HG03521 (cell line): ENCODE measurements around the gene ESRRG.

ENCODE experiments used
- ATAC-seq: cut with Tn5 transposase; IDR thresholded peaks from one replicate; pipeline ENCODE4 v1.9.1; 2021; ENCODE audit warnings: mild to moderate bottlenecking, moderate library complexity; ENCODE audit not compliant: unreplicated experiment

ESRRG gene

GRCh38 chr1:216632980-216633379 is 90.2 kb downstream of the ESRRG start:
- no peak for ATAC-seq

DNA sequence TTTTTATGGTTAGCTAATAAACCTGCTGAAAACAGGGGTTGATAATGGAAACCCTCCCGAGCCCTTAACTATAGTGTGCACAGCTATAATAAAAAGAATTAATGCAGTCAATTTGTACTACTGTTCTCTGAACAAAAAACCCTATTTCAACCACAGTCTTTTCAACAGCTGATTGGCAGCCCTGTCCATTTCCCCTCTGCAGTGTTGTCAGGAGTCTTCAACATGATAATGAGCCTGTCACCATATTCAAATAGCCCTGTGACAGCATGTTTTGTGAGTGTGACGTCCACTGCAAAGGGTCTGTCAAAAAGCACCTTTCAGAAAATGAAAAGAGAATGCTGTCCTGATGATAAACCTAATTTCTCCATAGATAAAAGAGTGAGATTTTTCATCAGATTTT is 92.7 kb downstream of the ESRRG start:
- no peak for ATAC-seq

DNA sequence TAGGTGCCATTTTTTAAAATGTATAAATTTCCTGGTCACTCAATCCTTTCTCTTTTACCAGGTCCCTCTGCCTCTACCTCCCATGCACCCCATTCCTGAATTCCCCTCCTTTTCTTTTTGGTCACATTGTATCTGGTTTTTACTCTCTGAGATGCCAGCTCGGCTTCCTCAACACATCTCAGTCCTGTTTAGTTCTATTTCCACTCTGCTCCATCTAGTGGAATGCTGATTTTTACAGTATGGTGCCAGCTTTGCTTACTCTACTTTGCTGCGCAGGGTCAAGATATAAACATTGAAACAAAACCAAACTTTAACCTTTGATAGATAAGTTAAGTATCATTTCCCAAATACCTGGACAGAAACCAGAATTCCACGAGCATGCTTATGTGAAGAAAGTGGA is 96.0 kb downstream of the ESRRG start:
- ATAC-seq, result no peak

GRCh38 chr1:216626394-216627067 is 96.7 kb downstream of the ESRRG start:
- no peak for ATAC-seq

- ATAC-seq, result no peak
These were observed 101.7 kb downstream of the ESRRG start for GRCh38 chr1:216621536-216621935.

GRCh38 chr1:216617081-216617875 is 106.0 kb downstream of the ESRRG start:
- no peak for ATAC-seq

DNA sequence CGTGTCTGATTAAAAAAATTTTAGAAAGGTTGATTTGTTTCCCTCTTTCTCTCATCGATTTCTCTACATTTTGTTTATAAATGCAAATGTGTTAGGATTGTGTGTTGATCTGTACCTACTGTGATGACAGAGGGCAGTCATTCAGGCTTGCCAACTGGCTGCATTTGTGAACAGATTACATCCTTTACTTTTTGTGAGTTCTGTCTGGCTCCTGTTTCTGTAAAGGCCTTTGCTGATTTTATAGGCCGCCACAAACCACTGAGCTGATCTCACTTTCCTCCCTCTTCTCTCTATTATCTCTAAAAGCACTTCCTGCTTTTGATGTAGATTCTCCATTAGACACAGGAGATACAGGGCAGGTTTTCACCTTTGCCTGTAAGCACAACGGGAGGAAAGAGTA is 106.8 kb downstream of the ESRRG start:
- ATAC-seq, result no peak

- ATAC-seq, result no peak
These were observed 109.0 kb downstream of the ESRRG start for GRCh38 chr1:216614011-216614934.

DNA sequence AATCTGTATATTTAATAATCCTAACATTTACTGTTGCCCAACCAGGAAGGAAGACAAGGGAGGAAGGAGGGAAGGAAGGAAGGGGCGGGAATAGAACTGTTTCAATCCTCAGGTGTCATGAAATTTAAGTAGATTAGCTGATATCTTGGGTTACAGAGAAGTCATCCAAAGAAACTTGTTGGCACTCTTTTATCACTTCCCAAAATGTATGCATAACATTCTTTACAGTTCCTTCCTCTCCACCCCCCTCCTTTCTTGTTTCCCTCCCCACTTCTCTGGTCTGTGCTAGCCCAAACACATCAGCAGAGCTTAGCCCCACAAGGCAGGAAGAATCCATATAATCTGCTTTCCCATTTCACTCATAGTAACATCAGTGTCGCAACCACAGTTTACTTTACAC is 110.9 kb downstream of the ESRRG start:
- no peak for ATAC-seq

DNA sequence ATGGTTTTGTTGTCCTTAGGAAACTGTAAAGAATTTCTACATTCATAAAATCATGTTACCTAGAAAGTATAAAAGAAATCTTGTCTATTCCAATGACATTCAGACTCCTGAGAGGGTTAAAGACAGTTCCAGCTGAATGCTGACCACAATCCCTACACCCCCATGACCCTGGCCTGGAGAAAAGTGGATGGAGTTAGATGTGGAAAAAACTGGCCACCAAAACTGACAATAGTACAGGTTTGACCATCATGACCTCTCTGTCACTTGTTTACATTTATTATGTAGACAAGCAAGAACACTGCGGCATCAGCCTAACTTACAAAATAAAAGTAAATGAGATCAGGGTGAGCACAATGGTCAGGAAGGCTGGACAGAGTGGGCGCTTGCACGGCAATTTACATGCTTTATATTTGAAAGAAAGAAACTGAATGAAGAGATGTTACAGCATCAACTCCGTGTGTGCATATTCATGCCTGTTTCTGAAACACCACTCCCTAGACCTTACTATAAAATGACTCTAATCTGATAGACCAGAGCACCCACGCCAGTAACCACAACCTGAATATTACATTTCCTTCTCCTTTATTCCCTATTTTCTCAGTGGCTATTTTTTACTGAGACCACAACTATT is 116.0 kb downstream of the ESRRG start:
- ATAC-seq, result no peak

GRCh38 chr1:216606047-216606637 is 117.1 kb downstream of the ESRRG start:
- no peak for ATAC-seq

DNA sequence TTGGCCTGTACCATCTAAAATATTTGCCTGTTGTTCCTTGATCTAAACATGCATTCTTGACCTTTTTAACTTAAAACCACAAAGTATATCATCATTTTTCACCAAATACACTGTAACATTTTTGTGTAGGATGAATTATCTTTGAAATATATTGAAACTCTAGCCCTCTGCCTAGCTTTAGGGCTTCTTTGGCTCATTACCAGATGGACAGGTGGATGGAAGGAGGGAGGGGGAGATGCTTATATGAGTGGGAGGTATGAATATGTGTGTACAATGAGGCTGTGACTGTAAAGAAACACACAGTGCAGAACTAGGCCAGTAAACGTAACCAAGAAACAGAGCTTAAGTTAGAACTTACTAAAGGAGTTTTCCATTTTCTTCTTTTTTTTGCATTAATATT is 118.5 kb downstream of the ESRRG start:
- no peak for ATAC-seq

GRCh38 chr1:216600730-216601609 is 122.3 kb downstream of the ESRRG start:
- peak; percentile 82 for ATAC-seq

DNA sequence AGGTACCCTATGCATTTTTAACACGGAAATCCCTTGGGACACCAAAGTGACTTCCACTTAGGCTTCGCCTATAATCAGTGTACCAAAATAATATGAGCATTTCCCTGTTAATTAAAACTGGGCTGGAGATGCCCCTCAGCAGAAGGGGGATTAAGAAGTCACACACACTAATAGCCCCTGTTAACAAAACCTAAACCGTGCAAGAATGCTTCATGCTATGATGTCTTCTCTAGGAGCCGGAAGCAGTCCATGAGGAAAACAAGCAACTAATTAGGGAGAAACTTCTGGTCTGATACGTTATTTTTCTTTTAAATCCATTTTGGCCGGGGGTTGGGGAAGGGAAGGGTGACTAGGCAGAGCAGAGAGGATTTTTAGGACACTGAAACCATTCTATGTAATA is 123.4 kb downstream of the ESRRG start:
- ATAC-seq, result no peak

GRCh38 chr1:216598448-216598847 is 124.8 kb downstream of the ESRRG start:
- no peak for ATAC-seq

- ATAC-seq, result no peak
These were observed 126.9 kb downstream of the ESRRG start for GRCh38 chr1:216596281-216596862.

GRCh38 chr1:216587715-216588114 is 135.5 kb downstream of the ESRRG start:
- ATAC-seq, result no peak

DNA sequence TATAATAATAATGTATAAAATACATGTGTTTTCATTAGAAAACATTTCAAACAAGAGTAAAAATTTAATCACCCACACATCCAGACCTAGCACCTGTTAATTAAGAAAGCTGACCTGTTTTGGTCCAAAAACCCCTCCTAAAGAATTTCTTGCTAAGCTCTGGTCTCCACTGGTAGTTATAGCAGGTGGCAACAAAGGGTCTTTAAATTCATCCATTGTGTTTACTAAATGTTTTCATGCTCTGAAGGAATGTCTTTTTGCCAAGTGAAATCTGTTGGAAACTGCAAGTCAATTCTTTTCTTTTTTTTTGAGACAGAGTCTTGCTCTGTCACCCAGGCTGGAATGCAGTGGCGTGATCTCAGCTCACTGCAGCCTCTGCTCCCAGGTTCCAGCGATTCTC is 141.1 kb downstream of the ESRRG start:
- ATAC-seq, result no peak

GRCh38 chr1:216580538-216581057 is 142.6 kb downstream of the ESRRG start:
- ATAC-seq, result no peak
